Measurements from ENCODE around the gene NKAIN4.

NKAIN4 gene

DNA sequence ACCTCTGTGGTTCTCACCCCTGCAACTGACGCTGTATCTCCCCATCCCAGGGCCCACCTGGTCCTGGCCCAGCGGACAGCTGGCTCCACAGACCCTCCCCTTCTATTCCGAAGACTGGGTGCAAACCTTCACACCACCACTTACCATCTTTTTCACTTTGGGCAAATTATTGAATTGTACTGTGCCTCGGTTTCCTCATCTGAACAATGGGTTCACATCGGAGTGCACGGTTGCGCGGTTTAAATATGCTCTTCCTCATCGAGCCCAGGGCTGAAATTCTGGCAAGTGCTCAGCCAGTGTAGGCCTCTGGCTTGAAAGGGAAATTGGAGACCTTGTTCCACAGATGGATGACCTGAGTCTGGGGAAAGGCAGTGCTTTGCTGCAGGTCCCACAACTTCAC lies 15.5 kb upstream of the NKAIN4 start:
- TF ChIP-seq, protein P1, sequence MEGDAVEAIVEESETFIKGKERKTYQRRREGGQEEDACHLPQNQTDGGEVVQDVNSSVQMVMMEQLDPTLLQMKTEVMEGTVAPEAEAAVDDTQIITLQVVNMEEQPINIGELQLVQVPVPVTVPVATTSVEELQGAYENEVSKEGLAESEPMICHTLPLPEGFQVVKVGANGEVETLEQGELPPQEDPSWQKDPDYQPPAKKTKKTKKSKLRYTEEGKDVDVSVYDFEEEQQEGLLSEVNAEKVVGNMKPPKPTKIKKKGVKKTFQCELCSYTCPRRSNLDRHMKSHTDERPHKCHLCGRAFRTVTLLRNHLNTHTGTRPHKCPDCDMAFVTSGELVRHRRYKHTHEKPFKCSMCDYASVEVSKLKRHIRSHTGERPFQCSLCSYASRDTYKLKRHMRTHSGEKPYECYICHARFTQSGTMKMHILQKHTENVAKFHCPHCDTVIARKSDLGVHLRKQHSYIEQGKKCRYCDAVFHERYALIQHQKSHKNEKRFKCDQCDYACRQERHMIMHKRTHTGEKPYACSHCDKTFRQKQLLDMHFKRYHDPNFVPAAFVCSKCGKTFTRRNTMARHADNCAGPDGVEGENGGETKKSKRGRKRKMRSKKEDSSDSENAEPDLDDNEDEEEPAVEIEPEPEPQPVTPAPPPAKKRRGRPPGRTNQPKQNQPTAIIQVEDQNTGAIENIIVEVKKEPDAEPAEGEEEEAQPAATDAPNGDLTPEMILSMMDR (IDR thresholded peaks at IDR 0.05; ENCODE audit: unreplicated experiment in 3 of 3) = no peak
- Mint-ChIP-seq H3K36me3 (ENCODE audit: low read depth) (no peaks in the 10 kb centered on the region), H3K27ac (peak overlapping the region; percentile 39 to 86 (median 70)), H3K27me3 (ENCODE audit: low read depth) (no peaks in the 10 kb centered on the region), H3K4me3 (peak overlapping the region; percentile 82 to 93 (median 93)), H3K9me3 (no peaks in the 10 kb centered on the region), H3K4me1 (peaks cover 77% of the 10 kb centered on the region)

DNA sequence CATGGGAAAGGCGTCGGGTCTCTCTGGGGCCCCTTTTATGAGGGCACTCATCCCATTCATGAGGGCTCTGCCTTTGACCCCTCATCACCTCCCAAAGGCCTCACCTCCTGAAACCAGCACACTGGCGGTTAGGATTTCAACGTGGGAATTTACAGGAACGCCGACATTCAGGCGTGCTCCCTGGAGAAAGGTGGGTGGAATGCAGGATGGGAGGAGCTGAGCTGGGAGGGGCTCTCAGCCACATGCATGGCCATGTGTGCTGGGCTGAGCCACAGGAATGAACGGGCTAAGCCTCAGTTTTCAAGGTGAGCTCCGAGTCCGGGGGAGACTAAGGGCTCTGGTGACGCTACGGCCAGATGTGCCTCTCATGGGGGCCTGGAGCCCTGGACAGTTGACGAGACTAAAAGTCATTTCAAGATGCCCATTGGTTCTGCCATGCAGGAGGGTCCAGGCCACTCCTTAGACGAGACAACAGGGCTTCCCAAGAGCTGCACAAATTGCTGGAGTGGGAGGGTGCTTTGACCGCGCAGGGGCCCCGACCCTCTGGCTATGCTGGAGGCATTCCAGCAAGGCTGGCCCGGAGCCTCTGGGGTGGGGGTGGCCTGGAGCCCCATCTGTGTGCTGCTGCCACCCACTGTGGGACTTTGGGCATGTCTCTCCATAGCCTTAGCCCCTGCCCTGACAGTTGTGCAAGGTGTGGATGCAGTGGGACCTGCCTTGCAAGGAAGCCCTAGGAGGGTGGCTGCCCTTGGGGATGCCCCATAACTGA lies 14.6 kb upstream of the NKAIN4 start:
- H3K36me3 Mint-ChIP-seq (ENCODE audit: low read depth) = no peaks in the 10 kb centered on the region

DNA sequence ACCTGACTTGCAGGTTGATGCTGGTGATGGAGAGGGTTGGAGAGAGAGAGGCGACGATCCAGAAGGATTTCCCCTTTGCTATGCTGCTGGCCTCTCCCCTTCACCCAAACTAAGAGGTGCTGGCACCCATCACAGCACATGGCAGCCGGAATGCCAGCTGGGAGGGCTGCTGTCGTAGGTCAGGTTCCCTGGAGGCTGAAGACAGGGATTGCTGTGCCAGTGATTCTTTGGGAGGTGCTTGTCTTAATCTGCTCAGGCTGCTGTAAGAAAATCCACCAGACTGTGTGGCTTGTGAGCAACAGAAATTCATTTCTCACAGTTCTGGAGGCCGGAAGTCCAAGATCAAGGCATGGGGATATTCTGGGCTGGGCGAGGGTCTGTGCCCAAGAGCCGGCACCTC lies 14.0 kb upstream of the NKAIN4 start:
- H3K36me3 Mint-ChIP-seq (ENCODE audit: low read depth) = no peaks in the 10 kb centered on the region
- H3K4me3 Mint-ChIP-seq = peak overlapping the region; percentile 66 to 93 (median 89)
- peaks cover 75% of the 10 kb centered on the region for H3K4me1 Mint-ChIP-seq
- H3K9me3 Mint-ChIP-seq = no peaks in the 10 kb centered on the region
- peak overlapping the region; percentile 83 to 86 (median 86) for H3K27ac Mint-ChIP-seq
- no peaks in the 10 kb centered on the region for H3K27me3 Mint-ChIP-seq (ENCODE audit: low read depth)
- TF ChIP-seq, protein P1 (IDR thresholded peaks at IDR 0.05; ENCODE audit: unreplicated experiment in 3 of 3) = no peak

More for the DNA sequence above, 14.6 kb upstream of the NKAIN4 start:
- Mint-ChIP-seq H3K4me3 (peak overlapping the region; percentile 60 to 93 (median 89)), H3K4me1 (peaks cover 80% of the 10 kb centered on the region), H3K9me3 (no peaks in the 10 kb centered on the region), H3K27me3 (ENCODE audit: low read depth) (no peaks in the 10 kb centered on the region), H3K27ac (peak overlapping the region; percentile 83 to 86 (median 86))
- TF ChIP-seq, protein P1 (IDR thresholded peaks at IDR 0.05; ENCODE audit: unreplicated experiment in 3 of 3) = no peak

DNA sequence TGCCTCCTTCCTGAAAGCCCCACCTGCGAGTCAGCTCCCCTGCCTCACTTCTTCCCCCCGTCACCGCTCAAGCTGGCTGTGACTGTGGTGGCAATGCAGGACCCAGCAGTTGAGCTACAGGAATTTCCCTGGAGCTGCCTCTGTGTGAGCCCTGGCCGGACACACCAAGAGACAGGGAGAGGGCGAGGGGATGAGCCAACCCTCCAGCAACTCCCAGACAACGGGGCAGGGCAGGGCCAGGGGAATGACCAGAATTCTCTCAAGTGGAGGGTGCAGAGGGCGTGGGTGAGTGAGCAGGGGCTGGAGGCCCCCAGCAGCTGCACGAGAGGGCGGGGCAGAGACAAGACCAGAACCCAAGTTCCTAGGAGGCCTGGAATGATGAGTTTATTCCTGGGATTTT lies 13.4 kb upstream of the NKAIN4 start:
- H3K4me3 Mint-ChIP-seq = peak overlapping the region; percentile 66 to 93 (median 89)
- peak overlapping the region; percentile 83 to 86 (median 86) for H3K27ac Mint-ChIP-seq
- no peaks in the 10 kb centered on the region for H3K36me3 Mint-ChIP-seq (ENCODE audit: low read depth)
- H3K27me3 Mint-ChIP-seq (ENCODE audit: low read depth) = peaks cover 4% of the 10 kb centered on the region
- H3K4me1 Mint-ChIP-seq = peaks cover 81% of the 10 kb centered on the region
- no peaks in the 10 kb centered on the region for H3K9me3 Mint-ChIP-seq
- TF ChIP-seq, protein P1 (IDR thresholded peaks at IDR 0.05; ENCODE audit: unreplicated experiment in 3 of 3) = no peak

DNA sequence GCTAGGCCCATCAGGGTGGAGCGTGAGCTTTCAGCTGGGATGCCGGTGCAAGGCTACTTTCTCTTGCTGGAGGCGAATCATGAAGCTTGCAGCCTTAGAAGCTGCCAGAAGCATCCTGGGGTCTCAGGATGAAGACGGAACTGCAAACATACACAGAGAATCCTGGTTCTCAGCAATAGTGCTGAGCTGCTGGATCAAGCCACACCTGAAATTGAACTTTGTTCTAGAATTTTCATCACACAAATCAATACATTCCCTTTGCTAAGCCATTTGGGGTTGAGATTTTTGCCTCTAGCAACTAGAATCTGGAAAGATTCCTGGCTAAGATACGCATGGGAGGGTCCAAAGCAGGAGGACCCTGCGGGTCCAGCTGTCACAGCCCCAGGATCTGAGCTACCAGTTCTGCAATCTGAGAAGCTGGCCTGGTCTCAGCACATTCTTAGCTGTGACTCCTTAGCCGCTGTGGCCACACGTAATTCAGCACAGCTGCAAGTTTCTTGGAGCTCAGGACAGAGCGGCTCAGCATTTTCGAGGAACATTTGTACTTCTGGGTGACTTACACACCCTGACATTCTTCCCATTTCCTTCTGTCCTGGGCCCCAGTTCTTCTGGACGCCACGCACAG lies 11.7 kb upstream of the NKAIN4 start:
- TF ChIP-seq, protein P1 (IDR thresholded peaks at IDR 0.05; ENCODE audit: unreplicated experiment in 3 of 3) = no peak
- Mint-ChIP-seq H3K9me3 (no peaks in the 10 kb centered on the region), H3K4me3 (peak overlapping the region in 2 of 3 experiments; percentile 65 to 80), H3K4me1 (peaks cover 88% of the 10 kb centered on the region), H3K27me3 (ENCODE audit: low read depth) (peaks cover 4% of the 10 kb centered on the region), H3K27ac (peak overlapping the region; percentile 88 to 93 (median 90)), H3K36me3 (ENCODE audit: low read depth) (no peaks in the 10 kb centered on the region)
